ENCODE measurements around the gene GINS2.

DNA sequence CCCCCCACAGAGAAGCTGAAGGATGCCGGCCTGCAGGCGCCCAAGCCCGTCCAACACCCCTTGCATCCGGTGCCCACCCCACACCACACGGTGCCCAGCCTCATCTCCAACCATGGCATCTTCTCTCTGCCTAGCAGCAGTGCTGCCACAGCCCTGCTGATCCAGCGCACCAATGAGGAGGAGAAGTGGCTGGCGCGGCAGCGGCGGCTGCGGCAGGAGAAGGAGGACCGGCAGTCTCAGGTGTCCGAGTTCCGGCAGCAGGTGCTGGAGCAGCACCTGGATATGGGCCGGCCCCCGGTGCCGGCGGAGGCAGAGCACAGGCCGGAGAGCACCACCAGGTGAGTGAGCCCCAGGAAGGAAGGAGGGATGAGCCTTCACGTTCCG is 31.5 kb downstream of the GINS2 start:
- TF ChIP-seq EZH2 (IDR thresholded peaks at IDR 0.05; ENCODE audit: borderline replicate concordance, low read length): no peak
- TF ChIP-seq, protein P1, sequence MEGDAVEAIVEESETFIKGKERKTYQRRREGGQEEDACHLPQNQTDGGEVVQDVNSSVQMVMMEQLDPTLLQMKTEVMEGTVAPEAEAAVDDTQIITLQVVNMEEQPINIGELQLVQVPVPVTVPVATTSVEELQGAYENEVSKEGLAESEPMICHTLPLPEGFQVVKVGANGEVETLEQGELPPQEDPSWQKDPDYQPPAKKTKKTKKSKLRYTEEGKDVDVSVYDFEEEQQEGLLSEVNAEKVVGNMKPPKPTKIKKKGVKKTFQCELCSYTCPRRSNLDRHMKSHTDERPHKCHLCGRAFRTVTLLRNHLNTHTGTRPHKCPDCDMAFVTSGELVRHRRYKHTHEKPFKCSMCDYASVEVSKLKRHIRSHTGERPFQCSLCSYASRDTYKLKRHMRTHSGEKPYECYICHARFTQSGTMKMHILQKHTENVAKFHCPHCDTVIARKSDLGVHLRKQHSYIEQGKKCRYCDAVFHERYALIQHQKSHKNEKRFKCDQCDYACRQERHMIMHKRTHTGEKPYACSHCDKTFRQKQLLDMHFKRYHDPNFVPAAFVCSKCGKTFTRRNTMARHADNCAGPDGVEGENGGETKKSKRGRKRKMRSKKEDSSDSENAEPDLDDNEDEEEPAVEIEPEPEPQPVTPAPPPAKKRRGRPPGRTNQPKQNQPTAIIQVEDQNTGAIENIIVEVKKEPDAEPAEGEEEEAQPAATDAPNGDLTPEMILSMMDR (conservative IDR thresholded peaks at IDR 0.05 in 1 of 2, IDR thresholded peaks at IDR 0.05 in 1 of 2; ENCODE audit: extremely low read depth in 1 of 2, insufficient read depth in 1 of 2, low read depth in 1 of 2, low read length in 2 of 2): no peak
